KMS-11 (cell line): ENCODE data around the gene ZMYND19.
"Not testable (repeated sequence)": the region's sequence is repeated elsewhere in the genome, so short reads cannot be mapped to it uniquely, and the experiment has no call there.

Experiments used
- H2AFZ ChIP-seq: fragments of 200-600 bp; sonication (generic); 2 replicates; pipeline ENCODE4 v1.6.1; 2016; ENCODE audit warnings: antibody characterized with exemption, mixed run types, low read depth
- H3K27ac ChIP-seq: fragments of 200-600 bp; sonication (generic); 2 replicates; pipeline ENCODE4 v1.6.1; 2016; ENCODE audit warnings: mild to moderate bottlenecking, mixed run types
- H3K27me3 ChIP-seq: fragments of 200-600 bp; sonication (generic); 2 replicates; pipeline ENCODE4 v1.6.1; 2017; ENCODE audit warnings: mild to moderate bottlenecking, low read depth, mixed run types, moderate library complexity; ENCODE audit not compliant: insufficient read depth
- H3K36me3 ChIP-seq: fragments of 200-600 bp; sonication (generic); 2 replicates; pipeline ENCODE4 v1.6.1; 2017; ENCODE audit warnings: mild to moderate bottlenecking, mixed run types; ENCODE audit not compliant: insufficient read depth
- H3K4me1 ChIP-seq: fragments of 200-600 bp; sonication (generic); 2 replicates; pipeline ENCODE4 v1.6.1; 2016; ENCODE audit warnings: mild to moderate bottlenecking, low read depth, mixed run types; ENCODE audit not compliant: poor library complexity, severe bottlenecking
- H3K4me2 ChIP-seq: fragments of 200-600 bp; sonication (generic); 2 replicates; pipeline ENCODE4 v1.7.0; 2016; ENCODE audit warnings: mild to moderate bottlenecking, mixed run types
- H3K4me3 ChIP-seq: fragments of 200-600 bp; sonication (generic); IDR thresholded peaks from 2 replicates; pipeline ENCODE4 v1.6.1; 2017; ENCODE audit warnings: low read depth, low read length, mixed read lengths; ENCODE audit not compliant: insufficient read depth
- H3K79me2 ChIP-seq: fragments of 200-600 bp; sonication (generic); 2 replicates; pipeline ENCODE4 v1.6.1; 2016; ENCODE audit warnings: low read depth, mixed run types; ENCODE audit not compliant: insufficient read depth
- H3K9ac ChIP-seq: fragments of 200-600 bp; sonication (generic); 2 replicates; pipeline ENCODE4 v1.6.1; 2016; ENCODE audit warnings: mild to moderate bottlenecking, mixed run types
- H4K20me1 ChIP-seq: fragments of 200-600 bp; sonication (generic); 2 replicates; pipeline ENCODE4 v1.6.1; 2016; ENCODE audit warnings: mild to moderate bottlenecking, mixed run types; ENCODE audit not compliant: insufficient read depth
- TF ChIP-seq, protein P1 (sequence below): fragments of 200-600 bp; sonication (generic); conservative IDR thresholded peaks from 2 replicates; pipeline ENCODE4 v1.6.1; 2017; ENCODE audit warnings: low read depth, mild to moderate bottlenecking, antibody characterized with exemption, low read length, moderate library complexity, mixed read lengths

ZMYND19 gene

DNA sequence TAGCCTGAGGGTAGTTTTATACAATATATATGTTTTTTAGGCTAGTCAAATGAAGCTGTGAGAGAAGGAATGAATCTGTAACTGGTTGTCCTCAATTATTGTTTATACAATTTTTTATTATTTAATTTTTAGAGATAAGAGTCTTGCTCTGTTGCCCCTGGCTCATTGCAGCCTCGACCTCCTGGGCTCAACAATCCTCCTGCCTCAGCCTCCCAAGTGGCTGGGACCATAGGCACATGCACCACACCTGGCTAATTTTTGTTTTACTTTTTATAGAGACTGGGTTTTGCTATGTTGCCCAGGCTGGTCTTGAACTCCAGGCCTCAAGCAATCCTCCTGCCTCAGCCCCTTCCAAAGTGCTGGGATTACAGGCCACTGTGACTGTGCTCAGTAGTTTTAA, 36.0 kb downstream of the ZMYND19 start:
- TF ChIP-seq, protein P1, sequence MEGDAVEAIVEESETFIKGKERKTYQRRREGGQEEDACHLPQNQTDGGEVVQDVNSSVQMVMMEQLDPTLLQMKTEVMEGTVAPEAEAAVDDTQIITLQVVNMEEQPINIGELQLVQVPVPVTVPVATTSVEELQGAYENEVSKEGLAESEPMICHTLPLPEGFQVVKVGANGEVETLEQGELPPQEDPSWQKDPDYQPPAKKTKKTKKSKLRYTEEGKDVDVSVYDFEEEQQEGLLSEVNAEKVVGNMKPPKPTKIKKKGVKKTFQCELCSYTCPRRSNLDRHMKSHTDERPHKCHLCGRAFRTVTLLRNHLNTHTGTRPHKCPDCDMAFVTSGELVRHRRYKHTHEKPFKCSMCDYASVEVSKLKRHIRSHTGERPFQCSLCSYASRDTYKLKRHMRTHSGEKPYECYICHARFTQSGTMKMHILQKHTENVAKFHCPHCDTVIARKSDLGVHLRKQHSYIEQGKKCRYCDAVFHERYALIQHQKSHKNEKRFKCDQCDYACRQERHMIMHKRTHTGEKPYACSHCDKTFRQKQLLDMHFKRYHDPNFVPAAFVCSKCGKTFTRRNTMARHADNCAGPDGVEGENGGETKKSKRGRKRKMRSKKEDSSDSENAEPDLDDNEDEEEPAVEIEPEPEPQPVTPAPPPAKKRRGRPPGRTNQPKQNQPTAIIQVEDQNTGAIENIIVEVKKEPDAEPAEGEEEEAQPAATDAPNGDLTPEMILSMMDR: no peak
- no peaks in the 10 kb centered on the region for H4K20me1 ChIP-seq
- H3K27ac ChIP-seq: no peak overlapping the region
- H3K4me1 ChIP-seq: peaks cover 4% of the 10 kb centered on the region
- H3K36me3 ChIP-seq: no peaks in the 10 kb centered on the region
- no peaks in the 10 kb centered on the region for H3K79me2 ChIP-seq
- H3K27me3 ChIP-seq: no peaks in the 10 kb centered on the region
- no peak overlapping the region for H3K4me3 ChIP-seq
- H2AFZ ChIP-seq: no peak overlapping the region
- no peak overlapping the region for H3K4me2 ChIP-seq
- no peak overlapping the region for H3K9ac ChIP-seq

DNA sequence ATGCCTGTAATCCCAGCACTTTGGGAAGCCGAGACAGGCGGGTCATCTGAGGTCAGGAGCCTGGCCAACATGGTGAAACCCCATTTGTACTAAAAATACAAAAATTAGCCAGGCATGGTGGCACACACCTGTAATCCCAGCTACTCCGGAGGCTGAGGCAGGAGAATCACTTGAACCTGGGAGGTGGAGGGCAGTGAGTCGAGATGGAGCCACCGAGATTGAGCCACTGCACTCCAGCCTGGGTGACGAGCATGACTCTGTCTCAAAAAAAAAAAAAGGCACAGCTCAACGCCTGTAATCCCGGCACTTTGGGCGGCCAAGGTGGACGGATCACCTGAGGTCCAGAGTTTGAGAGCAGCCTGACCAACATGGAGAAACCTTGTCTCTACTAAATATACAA, 36.7 kb downstream of the ZMYND19 start:
- H3K27me3 ChIP-seq, H3K79me2 ChIP-seq, H3K27ac ChIP-seq, H3K4me2 ChIP-seq, H3K9ac ChIP-seq, H4K20me1 ChIP-seq, H3K4me3 ChIP-seq, H3K36me3 ChIP-seq, H3K4me1 ChIP-seq, H2AFZ ChIP-seq: not testable (repeated sequence)

DNA sequence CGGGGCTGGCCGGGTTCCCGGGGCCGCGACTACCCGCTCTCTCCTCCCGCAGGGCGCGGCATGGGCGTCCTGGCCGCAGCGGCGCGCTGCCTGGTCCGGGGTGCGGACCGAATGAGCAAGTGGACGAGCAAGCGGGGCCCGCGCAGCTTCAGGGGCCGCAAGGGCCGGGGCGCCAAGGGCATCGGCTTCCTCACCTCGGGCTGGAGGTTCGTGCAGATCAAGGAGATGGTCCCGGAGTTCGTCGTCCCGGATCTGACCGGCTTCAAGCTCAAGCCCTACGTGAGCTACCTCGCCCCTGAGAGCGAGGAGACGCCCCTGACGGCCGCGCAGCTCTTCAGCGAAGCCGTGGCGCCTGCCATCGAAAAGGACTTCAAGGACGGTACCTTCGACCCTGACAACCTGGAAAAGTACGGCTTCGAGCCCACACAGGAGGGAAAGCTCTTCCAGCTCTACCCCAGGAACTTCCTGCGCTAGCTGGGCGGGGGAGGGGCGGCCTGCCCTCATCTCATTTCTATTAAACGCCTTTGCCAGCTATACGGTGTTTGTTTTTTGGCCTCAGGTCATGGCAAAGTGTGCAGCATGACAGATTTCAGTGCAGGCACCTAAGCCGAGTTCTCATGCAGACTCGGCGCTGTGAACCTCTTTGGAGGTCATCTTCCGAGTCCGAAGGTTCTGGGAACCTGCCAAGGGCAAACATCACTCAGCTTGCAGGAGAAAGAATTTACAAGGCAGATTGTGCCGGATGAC, 38.1 kb downstream of the ZMYND19 start:
- H3K4me3 ChIP-seq: no peak overlapping the region
- no peaks in the 10 kb centered on the region for H3K79me2 ChIP-seq
- TF ChIP-seq, protein P1: no peak
- H3K9ac ChIP-seq: no peak overlapping the region
- H3K4me2 ChIP-seq: no peak overlapping the region
- H3K27ac ChIP-seq: no peak overlapping the region
- no peak overlapping the region for H2AFZ ChIP-seq
- H3K36me3 ChIP-seq: no peaks in the 10 kb centered on the region
- peaks cover 4% of the 10 kb centered on the region for H3K4me1 ChIP-seq
- H3K27me3 ChIP-seq: no peaks in the 10 kb centered on the region
- no peaks in the 10 kb centered on the region for H4K20me1 ChIP-seq

DNA sequence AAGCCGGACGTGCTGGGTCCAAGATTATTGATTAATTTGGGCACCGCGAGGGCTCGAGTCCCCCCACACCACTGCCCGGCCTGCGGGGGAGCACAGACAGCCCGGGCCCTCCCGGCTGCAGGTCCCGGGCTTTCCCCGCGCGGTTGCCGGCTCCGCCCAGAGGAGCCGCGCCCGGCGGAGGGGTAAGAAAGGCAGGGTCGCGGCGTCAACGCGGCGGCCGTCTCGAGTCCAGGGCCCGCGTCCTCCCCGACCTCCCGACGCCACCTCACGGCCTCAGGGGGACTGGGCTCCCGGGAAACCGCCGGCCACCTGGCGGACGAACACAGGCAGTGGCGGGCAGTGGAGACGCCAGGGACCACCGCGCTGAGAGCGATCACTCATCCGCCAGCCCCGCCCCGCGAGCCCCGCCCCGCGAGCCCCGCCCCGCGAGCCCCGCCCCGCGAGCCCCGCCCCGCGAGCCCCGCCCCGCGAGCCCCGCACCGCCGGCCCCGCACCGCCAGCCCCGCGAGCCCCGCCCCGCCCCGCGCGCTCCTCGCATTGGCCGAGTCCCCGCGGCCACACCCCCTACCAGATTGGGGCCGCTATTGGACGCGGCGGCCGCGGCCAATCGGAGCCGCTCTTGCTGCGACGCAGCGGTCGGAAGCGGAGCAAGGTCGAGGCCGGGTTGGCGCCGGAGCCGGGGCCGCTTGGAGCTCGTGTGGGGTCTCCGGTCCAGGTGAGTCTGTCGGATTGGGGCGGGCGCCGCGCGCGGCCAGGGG, 38.9 kb downstream of the ZMYND19 start, which contains the start of gene MRPL41:
MRPL41 (plus strand) TSS at position 616 of the 758 bp plus-strand sequence. CDS start 203 bp downstream, outside the sequence.
- Histone ChIP-seq H3K9ac (no peak within 1 kb of the TSS), H3K4me1 (peaks cover 4% of the 10 kb centered on the region), H3K79me2 (no peaks in the 10 kb centered on the region), H3K4me3 (no peak within 1 kb of the TSS), H2AFZ (no peak within 1 kb of the TSS; the same call in 1 of the 2 replicates), H4K20me1 (no peaks in the 10 kb centered on the region), H3K27me3 (no peaks in the 10 kb centered on the region), H3K36me3 (no peaks in the 10 kb centered on the region), H3K27ac (no peak within 1 kb of the TSS), H3K4me2 (no peak within 1 kb of the TSS)
- TF ChIP-seq, protein P1: no peak

DNA sequence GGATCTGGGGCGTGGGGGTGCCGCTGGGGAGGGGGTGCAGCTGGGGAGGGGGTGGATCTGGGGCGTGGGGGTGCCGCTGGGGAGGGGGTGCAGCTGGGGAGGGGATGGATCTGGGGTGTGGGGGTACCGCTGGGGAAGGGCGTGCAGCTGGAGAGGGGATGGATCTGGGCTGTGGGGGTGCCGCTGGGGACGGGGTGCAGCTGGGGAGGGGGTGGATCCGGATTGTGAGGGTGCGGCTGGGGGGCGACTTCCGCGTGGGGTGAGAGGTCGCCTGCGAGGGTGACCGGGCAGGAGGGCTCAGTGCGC, 39.4 kb downstream of the ZMYND19 start:
- H3K27me3 ChIP-seq, H3K79me2 ChIP-seq, H3K9ac ChIP-seq, H3K4me1 ChIP-seq, H3K4me3 ChIP-seq, H4K20me1 ChIP-seq, H2AFZ ChIP-seq, H3K36me3 ChIP-seq, H3K27ac ChIP-seq, H3K4me2 ChIP-seq: not testable (repeated sequence)
